Keratinocyte (primary cell): ENCODE results near the gene FBXO46. TPM values are rescaled to one million over a fixed set of nuclear protein-coding genes. Genes with fewer than 3 reads are reported as not detected.

Experiments used
- DNase-seq: peaks from one replicate; pipeline ENCODE4 v3.0.0-alpha.2; 2011; ENCODE audit warnings: low read depth, missing footprints, low spot score
- FAIRE-seq: peaks from 2 replicates; lab custom pipeline; 2011; peaks lifted over from hg19 to GRCh38; lab: Jason Lieb, UNC
- H2AFZ ChIP-seq: 2 replicates; pipeline ENCODE4 v1.6.0; 2012; ENCODE audit warnings: low read length, control low read depth, inconsistent platforms; ENCODE audit not compliant: control insufficient read depth
- H3K27ac ChIP-seq: 2 replicates; pipeline ENCODE4 v1.5.1; 2011; ENCODE audit warnings: low read length; ENCODE audit not compliant: control insufficient read depth, insufficient read depth
- H3K27me3 ChIP-seq: 3 replicates; pipeline ENCODE4 v1.6.0; 2011; ENCODE audit warnings: low read length; ENCODE audit not compliant: control insufficient read depth, insufficient read depth; ENCODE audit errors: extremely low read depth
- H3K36me3 ChIP-seq, 2 experiments: 2 replicates in 1 of 2; 3 replicates in 1 of 2; pipeline ENCODE4 v1.5.1; 2011; ENCODE audit warnings: low read length in 2 of 2, mild to moderate bottlenecking in 1 of 2; ENCODE audit not compliant: control insufficient read depth in 2 of 2, insufficient read depth in 2 of 2; ENCODE audit errors: extremely low read depth in 1 of 2
- H3K4me1 ChIP-seq: 3 replicates; pipeline ENCODE4 v1.5.1; 2011; ENCODE audit warnings: low read length; ENCODE audit not compliant: control insufficient read depth, insufficient read depth; ENCODE audit errors: extremely low read depth
- H3K4me2 ChIP-seq: 3 replicates; pipeline ENCODE4 v1.6.0; 2011; ENCODE audit warnings: low read depth, low read length; ENCODE audit not compliant: control insufficient read depth, insufficient read depth; ENCODE audit errors: extremely low read depth
- H3K4me3 ChIP-seq, 3 experiments: fragments of 200-600 bp in 1 of 3; sonication (generic) in 1 of 3; 2 replicates in 2 of 3; 3 replicates in 1 of 3; pipeline ENCODE4 v1.5.1; 2011 to 2016; ENCODE audit warnings: low read length in 3 of 3, mild to moderate bottlenecking in 3 of 3, control low read depth in 2 of 3, inconsistent platforms in 1 of 3, low read depth in 1 of 3, mixed read lengths in 1 of 3, mixed run types in 1 of 3, moderate library complexity in 1 of 3; ENCODE audit not compliant: control insufficient read depth in 2 of 3, insufficient read depth in 2 of 3; ENCODE audit errors: extremely low read depth in 1 of 3
- H3K79me2 ChIP-seq: 2 replicates; pipeline ENCODE4 v1.6.0; 2012; ENCODE audit warnings: low read length; ENCODE audit not compliant: control insufficient read depth, insufficient read depth
- H3K9ac ChIP-seq: 3 replicates; pipeline ENCODE4 v1.6.0; 2011; ENCODE audit warnings: low read length; ENCODE audit not compliant: control insufficient read depth, insufficient read depth; ENCODE audit errors: extremely low read depth
- H3K9me1 ChIP-seq: 3 replicates; pipeline ENCODE4 v1.6.0; 2011; ENCODE audit warnings: low read length; ENCODE audit not compliant: control insufficient read depth, insufficient read depth; ENCODE audit errors: extremely low read depth
- H3K9me3 ChIP-seq: 2 replicates; pipeline ENCODE4 v1.5.1; 2012; ENCODE audit warnings: low read depth, low read length; ENCODE audit not compliant: control insufficient read depth
- H4K20me1 ChIP-seq: 3 replicates; pipeline ENCODE4 v1.6.0; 2011; ENCODE audit warnings: low read length; ENCODE audit not compliant: control insufficient read depth, insufficient read depth; ENCODE audit errors: extremely low read depth
- CTCF ChIP-seq, 3 experiments: IDR thresholded peaks in 1 of 3; conservative IDR thresholded peaks in 1 of 3; optimal IDR thresholded peaks in 1 of 3; 2 replicates in 2 of 3; 3 replicates in 1 of 3; pipeline versions ENCODE3 to v1.5.1; 2011; ENCODE audit warnings: low read length in 3 of 3, mild to moderate bottlenecking in 3 of 3, moderate library complexity in 2 of 3, control low read depth in 1 of 3, inconsistent platforms in 1 of 3; ENCODE audit not compliant: insufficient read depth in 2 of 3; ENCODE audit errors: extremely low read depth in 1 of 3
- EZH2 ChIP-seq: IDR thresholded peaks from one replicate; pipeline ENCODE4 v1.6.1; 2012; ENCODE audit warnings: inconsistent platforms, mild to moderate bottlenecking, low read length, moderate library complexity
- dilution Hi-C: fragments of 300-500 bp; cut with MboI; formaldehyde crosslinking; loops from one replicate; pipeline ENCODE4 v1.7.0; 2020; ENCODE audit warnings: low sequenced_read_pairs; ENCODE audit not compliant: extremely low pct_ligation_motif_present
- polyA plus RNA-seq, 5 experiments: library from polyadenylated mRNA; depleted of rRNA in 3 of 5; stranded (reverse) in 3 of 5; stranded (forward) in 1 of 5; unstranded in 1 of 5; fragments of >200 nt; gene quantifications; 1 replicate in 1 of 5; 2 replicates in 3 of 5; 3 replicates in 1 of 5; pipeline versions ENCODE4 v1.2.1 to v1.2.3, GENCODE V29; 2011 to 2012; ENCODE audit warnings: missing spikeins in 2 of 5, low read depth in 1 of 5, low replicate concordance in 1 of 5

Gene FBXO46
- polyA plus RNA-seq, 1 donor (not counting 4 experiments of a cell fraction or from before 2014, with no cell fraction given), result 2.1 TPM

GRCh38 chr19:45710356-45711130 lies 20.2 kb downstream of the FBXO46 start:
- dilution Hi-C loops, result no loop called here
- no peak for DNase-seq
- Histone ChIP-seq H3K9me3 (no peaks in the 10 kb centered on the region), H4K20me1 (no peaks in the 10 kb centered on the region), H3K9me1 (no peaks in the 10 kb centered on the region), H3K4me1 (no peaks in the 10 kb centered on the region), H3K9ac (no peak overlapping the region), H3K27me3 (no peaks in the 10 kb centered on the region), H3K4me3 (no peak overlapping the region), H3K4me2 (no peak overlapping the region), H3K36me3 (peaks cover 15 to 16% of the 10 kb centered on the region in 2 experiments), H3K79me2 (peaks cover 29% of the 10 kb centered on the region), H2AFZ (no peak overlapping the region), H3K27ac (no peak overlapping the region)
- TF ChIP-seq CTCF (optimal IDR thresholded peaks at IDR 0.05 in 1 of 3, IDR thresholded peaks at IDR 0.05 in 1 of 3, conservative IDR thresholded peaks at IDR 0.05 in 1 of 3; ENCODE audit: extremely low read depth in 1 of 3, insufficient read depth in 2 of 3, low read length in 3 of 3) (no peak), EZH2 (no peak)
- no peak for FAIRE-seq

GRCh38 chr19:45705710-45706415 lies 24.8 kb downstream of the FBXO46 start:
- no peaks in the 10 kb centered on the region for H4K20me1 ChIP-seq
- no peak overlapping the region for H2AFZ ChIP-seq
- no peaks in the 10 kb centered on the region for H3K9me3 ChIP-seq
- no peak overlapping the region for H3K4me3 ChIP-seq
- peaks cover 16% of the 10 kb centered on the region in 2 experiments for H3K36me3 ChIP-seq
- H3K4me2 ChIP-seq, result no peak overlapping the region
- no peaks in the 10 kb centered on the region for H3K27me3 ChIP-seq
- H3K9me1 ChIP-seq, result no peaks in the 10 kb centered on the region
- FAIRE-seq (no peak), DNase-seq (no peak)
- dilution Hi-C loops, result no loop called here
- no peak overlapping the region for H3K9ac ChIP-seq
- H3K79me2 ChIP-seq, result no peaks in the 10 kb centered on the region
- no peak for TF ChIP-seq EZH2
- no peak overlapping the region for H3K27ac ChIP-seq
- no peaks in the 10 kb centered on the region for H3K4me1 ChIP-seq
